ENCODE measurements around the gene PLCH1.
A peak's percentile ranks its signal among the peaks of the same experiment; 100 is the strongest.

PLCH1 gene

GRCh38 chr3:155760653-155761052 lies 15.8 kb upstream of the PLCH1 start:
- Histone ChIP-seq H3K36me3 (ENCODE audit: control insufficient read depth, insufficient read depth, low read length) (peaks cover 2% of the 10 kb centered on the region), H3K27me3 (ENCODE audit: control insufficient read depth, insufficient read depth, low read length) (no peaks in the 10 kb centered on the region), H3K9ac (ENCODE audit: low read length) (no peak overlapping the region), H3K4me1 (ENCODE audit: control insufficient read depth, insufficient read depth, low read length) (no peaks in the 10 kb centered on the region), H3K27ac (ENCODE audit: low read depth, low read length) (no peak overlapping the region), H3K4me3 (ENCODE audit: low read length) (no peak overlapping the region)

DNA sequence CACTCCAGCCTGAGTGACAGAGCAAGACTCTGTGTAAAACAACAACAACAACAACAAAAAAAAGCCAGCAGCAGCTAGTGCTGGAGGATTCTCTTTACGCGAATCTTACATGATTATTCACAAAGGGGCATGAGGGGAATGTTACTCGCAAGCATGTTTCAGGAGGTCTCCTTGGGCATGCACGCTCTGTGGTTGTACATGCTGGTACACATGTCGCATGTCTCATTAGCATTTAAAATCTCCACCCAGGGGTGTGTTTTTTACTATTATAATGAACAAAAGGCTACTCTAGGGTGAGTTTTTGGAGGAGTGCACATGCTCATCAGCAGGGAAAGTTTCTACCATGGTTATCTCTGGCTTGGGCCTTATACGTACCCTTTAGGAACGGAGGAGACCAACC lies 12.7 kb upstream of the PLCH1 start:
- H3K27me3 ChIP-seq (ENCODE audit: control insufficient read depth, insufficient read depth, low read length), result no peaks in the 10 kb centered on the region
- no peak overlapping the region for H3K9ac ChIP-seq (ENCODE audit: low read length)
- H3K36me3 ChIP-seq (ENCODE audit: control insufficient read depth, insufficient read depth, low read length), result peaks cover 2% of the 10 kb centered on the region
- H3K27ac ChIP-seq (ENCODE audit: low read depth, low read length), result no peak overlapping the region
- H3K4me3 ChIP-seq (ENCODE audit: low read length), result no peak overlapping the region
- no peaks in the 10 kb centered on the region for H3K4me1 ChIP-seq (ENCODE audit: control insufficient read depth, insufficient read depth, low read length)

DNA sequence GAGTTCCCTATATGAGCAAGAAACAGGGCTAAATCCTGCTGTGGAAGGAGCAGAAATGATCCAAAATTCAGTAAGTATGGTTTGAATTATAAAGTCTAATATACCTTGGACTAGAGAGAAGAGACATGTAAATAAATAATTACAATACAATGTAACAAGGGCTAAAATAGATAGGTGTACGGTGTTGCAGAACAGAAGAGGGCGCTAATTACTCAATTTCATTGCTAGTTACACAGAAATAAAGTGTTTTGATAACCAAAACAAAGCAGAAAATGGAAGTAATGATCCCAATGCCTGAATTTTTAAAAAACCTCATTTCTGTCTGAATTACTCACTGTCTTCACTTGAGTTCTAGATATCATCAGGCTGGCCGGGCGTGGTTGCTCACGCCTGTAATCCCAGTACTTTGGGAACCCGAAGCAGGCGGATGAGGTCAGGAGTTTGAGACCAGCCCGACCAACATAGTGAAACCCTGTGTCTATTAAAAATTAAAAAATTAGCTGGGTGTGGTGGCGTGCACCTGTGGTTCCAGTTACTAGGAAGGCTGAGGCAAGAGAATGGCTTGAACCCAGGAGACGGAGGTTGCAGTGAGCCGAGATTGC lies 8.3 kb upstream of the PLCH1 start:
- Histone ChIP-seq H3K4me3 (ENCODE audit: low read length) (no peak overlapping the region), H3K27ac (ENCODE audit: low read depth, low read length) (no peak overlapping the region)

GRCh38 chr3:155748611-155749365 lies 3.9 kb upstream of the PLCH1 start:
- Histone ChIP-seq H3K4me1 (ENCODE audit: control insufficient read depth, insufficient read depth, low read length) (no peaks in the 10 kb centered on the region), H3K9ac (ENCODE audit: low read length) (no peak overlapping the region), H3K36me3 (ENCODE audit: control insufficient read depth, insufficient read depth, low read length) (no peaks in the 10 kb centered on the region), H3K4me3 (ENCODE audit: low read length) (no peak overlapping the region), H3K27ac (ENCODE audit: low read depth, low read length) (no peak overlapping the region), H3K27me3 (ENCODE audit: control insufficient read depth, insufficient read depth, low read length) (peaks cover 3% of the 10 kb centered on the region)

More for the DNA sequence above, 8.3 kb upstream of the PLCH1 start:
- Histone ChIP-seq H3K9ac (ENCODE audit: low read length) (no peak overlapping the region), H3K4me1 (ENCODE audit: control insufficient read depth, insufficient read depth, low read length) (no peaks in the 10 kb centered on the region), H3K36me3 (ENCODE audit: control insufficient read depth, insufficient read depth, low read length) (no peaks in the 10 kb centered on the region), H3K27me3 (ENCODE audit: control insufficient read depth, insufficient read depth, low read length) (no peaks in the 10 kb centered on the region)

GRCh38 chr3:155747946-155748290 lies 3.0 kb upstream of the PLCH1 start:
- H3K4me1 ChIP-seq (ENCODE audit: control insufficient read depth, insufficient read depth, low read length), result no peaks in the 10 kb centered on the region
- no peak overlapping the region for H3K9ac ChIP-seq (ENCODE audit: low read length)
- no peak overlapping the region for H3K27ac ChIP-seq (ENCODE audit: low read depth, low read length)
- H3K27me3 ChIP-seq (ENCODE audit: control insufficient read depth, insufficient read depth, low read length), result peaks cover 3% of the 10 kb centered on the region
- H3K36me3 ChIP-seq (ENCODE audit: control insufficient read depth, insufficient read depth, low read length), result no peaks in the 10 kb centered on the region
- H3K4me3 ChIP-seq (ENCODE audit: low read length), result no peak overlapping the region

GRCh38 chr3:155747286-155747945 lies 2.5 kb upstream of the PLCH1 start:
- Histone ChIP-seq H3K4me3 (ENCODE audit: low read length) (no peak overlapping the region), H3K27me3 (ENCODE audit: control insufficient read depth, insufficient read depth, low read length) (peaks cover 3% of the 10 kb centered on the region), H3K36me3 (ENCODE audit: control insufficient read depth, insufficient read depth, low read length) (no peaks in the 10 kb centered on the region), H3K4me1 (ENCODE audit: control insufficient read depth, insufficient read depth, low read length) (no peaks in the 10 kb centered on the region), H3K27ac (ENCODE audit: low read depth, low read length) (no peak overlapping the region), H3K9ac (ENCODE audit: low read length) (no peak overlapping the region)

- no peaks in the 10 kb centered on the region for H3K36me3 ChIP-seq (ENCODE audit: control insufficient read depth, insufficient read depth, low read length)
- no peak overlapping the region for H3K27ac ChIP-seq (ENCODE audit: low read depth, low read length)
- no peak overlapping the region for H3K9ac ChIP-seq (ENCODE audit: low read length)
- H3K27me3 ChIP-seq (ENCODE audit: control insufficient read depth, insufficient read depth, low read length), result peaks cover 3% of the 10 kb centered on the region
- H3K4me1 ChIP-seq (ENCODE audit: control insufficient read depth, insufficient read depth, low read length), result no peaks in the 10 kb centered on the region
- no peak overlapping the region for H3K4me3 ChIP-seq (ENCODE audit: low read length)
These were observed 1.8 kb upstream of the PLCH1 start for GRCh38 chr3:155746703-155747102.

- Histone ChIP-seq H3K4me3 (ENCODE audit: low read length) (no peak overlapping the region), H3K27ac (ENCODE audit: low read depth, low read length) (no peak overlapping the region), H3K36me3 (ENCODE audit: control insufficient read depth, insufficient read depth, low read length) (no peaks in the 10 kb centered on the region), H3K4me1 (ENCODE audit: control insufficient read depth, insufficient read depth, low read length) (no peaks in the 10 kb centered on the region), H3K9ac (ENCODE audit: low read length) (no peak overlapping the region), H3K27me3 (ENCODE audit: control insufficient read depth, insufficient read depth, low read length) (peaks cover 3% of the 10 kb centered on the region)
These were observed 1.1 kb upstream of the PLCH1 start for GRCh38 chr3:155745795-155746550.

GRCh38 chr3:155744010-155744625 lies 753 bp downstream of the PLCH1 start:
- H3K27ac ChIP-seq (ENCODE audit: low read depth, low read length), result no peak overlapping the region
- peaks cover 3% of the 10 kb centered on the region for H3K27me3 ChIP-seq (ENCODE audit: control insufficient read depth, insufficient read depth, low read length)

DNA sequence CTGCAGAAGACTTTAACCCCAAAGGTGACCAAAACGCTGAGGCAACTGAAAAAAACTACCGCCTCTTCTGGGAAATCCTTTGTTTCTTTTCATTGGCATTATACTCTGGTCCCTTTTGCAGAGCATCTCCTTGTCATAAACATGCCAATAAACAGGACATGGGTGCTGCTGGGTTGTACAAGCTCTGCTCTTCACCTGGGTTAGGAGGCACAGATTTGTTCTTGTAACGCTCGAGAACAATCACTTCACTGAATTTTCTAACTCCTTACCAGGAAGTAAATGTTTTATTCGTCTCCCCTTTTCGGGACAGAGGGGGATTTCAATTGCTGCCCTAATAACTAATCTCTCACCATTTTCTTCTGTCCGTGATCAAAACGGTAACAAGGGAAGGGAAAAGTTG lies 1.3 kb downstream of the PLCH1 start:
- Histone ChIP-seq H3K4me3 (ENCODE audit: low read length) (peak overlapping the region; percentile 96), H3K27ac (ENCODE audit: low read depth, low read length) (no peak overlapping the region), H3K27me3 (ENCODE audit: control insufficient read depth, insufficient read depth, low read length) (peaks cover 3% of the 10 kb centered on the region), H3K4me1 (ENCODE audit: control insufficient read depth, insufficient read depth, low read length) (no peaks in the 10 kb centered on the region), H3K9ac (ENCODE audit: low read length) (peak overlapping the region; percentile 78), H3K36me3 (ENCODE audit: control insufficient read depth, insufficient read depth, low read length) (no peaks in the 10 kb centered on the region)

More at GRCh38 chr3:155744010-155744625, 753 bp downstream of the PLCH1 start:
- Histone ChIP-seq H3K9ac (ENCODE audit: low read length) (peak overlapping the region; percentile 78), H3K4me1 (ENCODE audit: control insufficient read depth, insufficient read depth, low read length) (no peaks in the 10 kb centered on the region), H3K36me3 (ENCODE audit: control insufficient read depth, insufficient read depth, low read length) (no peaks in the 10 kb centered on the region), H3K4me3 (ENCODE audit: low read length) (peak overlapping the region; percentile 96)

DNA sequence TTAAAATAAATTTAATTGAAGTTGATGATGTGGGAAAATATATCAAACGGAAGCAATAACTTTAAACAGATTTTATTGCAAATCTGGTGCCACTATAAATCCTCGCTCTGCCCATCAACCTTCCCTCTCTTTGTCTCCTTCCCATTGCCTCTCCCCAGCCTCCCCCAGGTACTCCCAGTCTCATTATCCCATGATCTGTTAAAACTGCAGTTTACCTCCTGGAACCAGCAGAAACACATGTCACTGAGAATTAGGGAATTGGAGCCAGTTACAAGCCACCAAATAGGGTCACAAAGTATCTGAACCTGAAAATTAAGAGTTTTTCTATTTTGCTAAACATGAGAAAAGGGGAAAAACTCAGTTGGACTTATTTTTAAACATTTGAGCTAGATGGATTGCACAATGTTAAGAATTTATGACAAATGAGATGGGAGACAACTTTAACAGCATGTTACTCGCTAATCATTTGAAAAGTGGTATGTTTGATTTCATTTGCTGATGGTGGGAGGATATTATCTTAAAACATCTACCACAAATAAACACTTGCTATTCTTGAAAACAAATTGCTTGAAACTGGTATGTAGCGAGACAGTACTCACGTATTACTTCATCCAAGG lies 2.4 kb downstream of the PLCH1 start:
- H3K27me3 ChIP-seq (ENCODE audit: control insufficient read depth, insufficient read depth, low read length), result peaks cover 3% of the 10 kb centered on the region
- no peak overlapping the region for H3K27ac ChIP-seq (ENCODE audit: low read depth, low read length)
- H3K9ac ChIP-seq (ENCODE audit: low read length), result no peak overlapping the region
- H3K4me3 ChIP-seq (ENCODE audit: low read length), result no peak overlapping the region
- H3K36me3 ChIP-seq (ENCODE audit: control insufficient read depth, insufficient read depth, low read length), result no peaks in the 10 kb centered on the region
- H3K4me1 ChIP-seq (ENCODE audit: control insufficient read depth, insufficient read depth, low read length), result no peaks in the 10 kb centered on the region
